ENCODE results near the gene OPA1.
A peak's percentile ranks its signal among the peaks of the same experiment; 100 is the strongest.

The OPA1 gene

GRCh38 chr3:193592841-193593667 is at the start of gene OPA1:
TSS of gene OPA1 (plus strand) at chr3:193593208. CDS start at chr3:193593378, 170 bp downstream.
- Histone ChIP-seq H3F3A (ENCODE audit: low read depth) (no peaks in the 10 kb centered on the region), H3K9ac (ENCODE audit: low read depth, low read length, poor library complexity, severe bottlenecking) (peak within 1 kb of the TSS; percentile 85), H3K4me3 (ENCODE audit: low read length, poor library complexity, severe bottlenecking) (peak within 1 kb of the TSS; percentile 93), H3K9me3 (ENCODE audit: insufficient read depth, low read depth, low read length) (no peaks in the 10 kb centered on the region), H3K79me2 (ENCODE audit: insufficient read depth, low read length) (peaks cover 67% of the 10 kb centered on the region), H4K20me1 (ENCODE audit: insufficient read depth, low read length, poor library complexity, severe bottlenecking) (peaks cover 29% of the 10 kb centered on the region), H3K36me3 (ENCODE audit: insufficient read depth, low read length) (no peaks in the 10 kb centered on the region), H3K4me2 (ENCODE audit: low read depth, low read length, poor library complexity, severe bottlenecking) (peak within 1 kb of the TSS; percentile 81), H3K27me3 (ENCODE audit: insufficient read depth, low read length, poor library complexity, severe bottlenecking) (no peaks in the 10 kb centered on the region), H2AFZ (ENCODE audit: low read length) (peak within 1 kb of the TSS; percentile 81), H3K9me2 (replicated peaks; ENCODE audit: low read depth, low read length) (no peaks in the 10 kb centered on the region), H3K4me1 (ENCODE audit: insufficient read depth, low read length, poor library complexity, severe bottlenecking) (peaks cover 50% of the 10 kb centered on the region)
- no peak for TF ChIP-seq EZH2phosphoT487 (IDR thresholded peaks at IDR 0.05; ENCODE audit: borderline replicate concordance)
- no peak; the same call in 1 of the 2 replicates for TF ChIP-seq CTCF (conservative IDR thresholded peaks at IDR 0.05; ENCODE audit: low read length)

- H3K79me2 ChIP-seq (ENCODE audit: insufficient read depth, low read length) = no peaks in the 10 kb centered on the region
- H3K36me3 ChIP-seq (ENCODE audit: insufficient read depth, low read length) = no peaks in the 10 kb centered on the region
- TF ChIP-seq CTCF (conservative IDR thresholded peaks at IDR 0.05; ENCODE audit: low read length) (no peak), EZH2phosphoT487 (IDR thresholded peaks at IDR 0.05; ENCODE audit: borderline replicate concordance) (no peak)
- no peaks in the 10 kb centered on the region for H4K20me1 ChIP-seq (ENCODE audit: insufficient read depth, low read length, poor library complexity, severe bottlenecking)
- no peaks in the 10 kb centered on the region for H3K27me3 ChIP-seq (ENCODE audit: insufficient read depth, low read length, poor library complexity, severe bottlenecking)
- no peak overlapping the region for H2AFZ ChIP-seq (ENCODE audit: low read length)
- H3K9ac ChIP-seq (ENCODE audit: low read depth, low read length, poor library complexity, severe bottlenecking) = no peak overlapping the region
- no peaks in the 10 kb centered on the region for H3K9me3 ChIP-seq (ENCODE audit: insufficient read depth, low read depth, low read length)
- no peaks in the 10 kb centered on the region for H3K4me1 ChIP-seq (ENCODE audit: insufficient read depth, low read length, poor library complexity, severe bottlenecking)
- no peaks in the 10 kb centered on the region for H3K9me2 ChIP-seq (replicated peaks; ENCODE audit: low read depth, low read length)
- H3F3A ChIP-seq (ENCODE audit: low read depth) = no peaks in the 10 kb centered on the region
- H3K4me3 ChIP-seq (ENCODE audit: low read length, poor library complexity, severe bottlenecking) = no peak overlapping the region
- H3K4me2 ChIP-seq (ENCODE audit: low read depth, low read length, poor library complexity, severe bottlenecking) = no peak overlapping the region
These were observed 48.7 kb upstream of the OPA1 start for GRCh38 chr3:193544289-193544688.

- H3K79me2 ChIP-seq (ENCODE audit: insufficient read depth, low read length) = no peaks in the 10 kb centered on the region
- TF ChIP-seq CTCF (conservative IDR thresholded peaks at IDR 0.05; ENCODE audit: low read length) (no peak), EZH2phosphoT487 (IDR thresholded peaks at IDR 0.05; ENCODE audit: borderline replicate concordance) (no peak)
- H2AFZ ChIP-seq (ENCODE audit: low read length) = no peak overlapping the region
- H3K9me2 ChIP-seq (replicated peaks; ENCODE audit: low read depth, low read length) = no peaks in the 10 kb centered on the region
- H3K27me3 ChIP-seq (ENCODE audit: insufficient read depth, low read length, poor library complexity, severe bottlenecking) = no peaks in the 10 kb centered on the region
- H4K20me1 ChIP-seq (ENCODE audit: insufficient read depth, low read length, poor library complexity, severe bottlenecking) = no peaks in the 10 kb centered on the region
- H3K4me2 ChIP-seq (ENCODE audit: low read depth, low read length, poor library complexity, severe bottlenecking) = no peak overlapping the region
- H3K4me1 ChIP-seq (ENCODE audit: insufficient read depth, low read length, poor library complexity, severe bottlenecking) = no peaks in the 10 kb centered on the region
- H3F3A ChIP-seq (ENCODE audit: low read depth) = no peaks in the 10 kb centered on the region
- H3K9ac ChIP-seq (ENCODE audit: low read depth, low read length, poor library complexity, severe bottlenecking) = no peak overlapping the region
- H3K36me3 ChIP-seq (ENCODE audit: insufficient read depth, low read length) = no peaks in the 10 kb centered on the region
- H3K9me3 ChIP-seq (ENCODE audit: insufficient read depth, low read depth, low read length) = no peaks in the 10 kb centered on the region
- H3K4me3 ChIP-seq (ENCODE audit: low read length, poor library complexity, severe bottlenecking) = no peak overlapping the region
These were observed 47.7 kb upstream of the OPA1 start for GRCh38 chr3:193545304-193545703.
